ENCODE measurements around the gene DNAJC3. TPM values are rescaled to one million over a fixed set of nuclear protein-coding genes. Genes with fewer than 3 reads are reported as not detected.
A peak's percentile ranks its signal among the peaks of the same experiment; 100 is the strongest.
"Not testable (repeated sequence)": the region's sequence is repeated elsewhere in the genome, so short reads cannot be mapped to it uniquely, and the experiment has no call there.

Gene DNAJC3
- total RNA-seq, 4 donors from 2014 or later: 27.8 to 40.6 (median 34.6) TPM

- H3K4me1 ChIP-seq: peaks cover 0 to 20% (median 0%) of the 10 kb centered on the region in 3 donors
- no peak for DNase-seq
- WGBS, 2 donors: 83 to 85% methylated on average over 5 of the region's 5 CpGs
- H3K4me3 ChIP-seq: no peak overlapping the region
- TF ChIP-seq POLR2A (IDR thresholded peaks at IDR 0.05) (no peak), CTCF (IDR thresholded peaks at IDR 0.05) (no peak)
- peak overlapping the region in 2 of 4 donors; percentile 1 to 16 for H3K27ac ChIP-seq
- H3K9me3 ChIP-seq: no peaks in the 10 kb centered on the region
- intact Hi-C loops (cut with DNase I): no loop called here
- H3K27me3 ChIP-seq: no peaks in the 10 kb centered on the region
- H3K36me3 ChIP-seq: peaks cover 0 to 42% (median 0%) of the 10 kb centered on the region in 3 donors
These were observed 31.4 kb downstream of the DNAJC3 start for GRCh38 chr13:95708391-95708774.

GRCh38 chr13:95708811-95709500 is 32.0 kb downstream of the DNAJC3 start:
- no peak overlapping the region for H3K27ac ChIP-seq
- H3K4me3 ChIP-seq: no peak overlapping the region
- H3K36me3 ChIP-seq: peaks cover 0 to 48% (median 0%) of the 10 kb centered on the region in 3 donors
- H3K27me3 ChIP-seq: no peaks in the 10 kb centered on the region
- intact Hi-C loops (cut with DNase I): no loop called here
- no peak for DNase-seq
- no peaks in the 10 kb centered on the region for H3K9me3 ChIP-seq
- peaks cover 0 to 14% (median 0%) of the 10 kb centered on the region in 3 donors for H3K4me1 ChIP-seq
- no peak for TF ChIP-seq POLR2A (IDR thresholded peaks at IDR 0.05)
- no peak for TF ChIP-seq CTCF (IDR thresholded peaks at IDR 0.05)
- 76 to 80% methylated on average over 4 of the region's 4 CpGs for WGBS, 2 donors

GRCh38 chr13:95710313-95710712 is 33.4 kb downstream of the DNAJC3 start:
- DNase-seq: no peak
- no peak overlapping the region for H3K27ac ChIP-seq
- no peak overlapping the region for H3K4me3 ChIP-seq
- TF ChIP-seq POLR2A (IDR thresholded peaks at IDR 0.05) (no peak), CTCF (IDR thresholded peaks at IDR 0.05) (no peak)
- H3K4me1 ChIP-seq: peaks cover 0 to 9% (median 0%) of the 10 kb centered on the region in 3 donors
- intact Hi-C loops (cut with DNase I): no loop called here
- H3K9me3 ChIP-seq: no peaks in the 10 kb centered on the region
- peaks cover 0 to 54% (median 0%) of the 10 kb centered on the region in 3 donors for H3K36me3 ChIP-seq
- no peaks in the 10 kb centered on the region for H3K27me3 ChIP-seq
- WGBS, 2 donors: 56 to 63% methylated on average over 2 of the region's 2 CpGs

GRCh38 chr13:95712846-95713245 is 35.9 kb downstream of the DNAJC3 start:
- H3K27ac ChIP-seq, H3K9me3 ChIP-seq: not testable (repeated sequence)
- WGBS, 2 donors: 64 to 85% methylated on average over 4 of the region's 4 CpGs

GRCh38 chr13:95713651-95714050 is 36.7 kb downstream of the DNAJC3 start:
- Histone ChIP-seq H3K36me3 (peaks cover 0 to 72% (median 0%) of the 10 kb centered on the region in 3 donors), H3K4me3 (no peak overlapping the region), H3K4me1 (no peaks in the 10 kb centered on the region), H3K27me3 (no peaks in the 10 kb centered on the region), H3K9me3 (no peaks in the 10 kb centered on the region), H3K27ac (no peak overlapping the region)
- 94 to 100% methylated on average over 3 of the region's 3 CpGs for WGBS, 2 donors
- intact Hi-C loops (cut with DNase I): no loop called here
- DNase-seq: no peak
- no peak for TF ChIP-seq CTCF (IDR thresholded peaks at IDR 0.05)

More at GRCh38 chr13:95712846-95713245, 35.9 kb downstream of the DNAJC3 start:
- H3K4me1 ChIP-seq; H3K4me3 ChIP-seq; DNase-seq; intact Hi-C loops (cut with DNase I); H3K27me3 ChIP-seq: not testable (repeated sequence)
- H3K36me3 ChIP-seq: peaks cover 0 to 72% (median 0%) of the 10 kb centered on the region in 3 donors
